ENCODE measurements around the gene TOMM7.

The TOMM7 gene

GRCh38 chr7:22822486-22823141 is at the start of gene TOMM7:
TOMM7 (minus strand) TSS chr7:22822849; CDS start chr7:22822779, 70 bp downstream.
- peaks cover 4% of the 10 kb centered on the region for H3K4me1 ChIP-seq (ENCODE audit: control insufficient read depth, insufficient read depth, low read length)
- H3K27ac ChIP-seq (ENCODE audit: low read depth, low read length): peak within 1 kb of the TSS; percentile 83
- H3K36me3 ChIP-seq (ENCODE audit: control insufficient read depth, insufficient read depth, low read length): no peaks in the 10 kb centered on the region
- H3K4me3 ChIP-seq (ENCODE audit: low read length): peak within 1 kb of the TSS; percentile 97
- no peaks in the 10 kb centered on the region for H3K27me3 ChIP-seq (ENCODE audit: control insufficient read depth, insufficient read depth, low read length)
- H3K9ac ChIP-seq (ENCODE audit: low read length): peak within 1 kb of the TSS; percentile 97

- no peaks in the 10 kb centered on the region for H3K27me3 ChIP-seq (ENCODE audit: control insufficient read depth, insufficient read depth, low read length)
- no peak overlapping the region for H3K4me3 ChIP-seq (ENCODE audit: low read length)
- no peak overlapping the region for H3K9ac ChIP-seq (ENCODE audit: low read length)
- H3K4me1 ChIP-seq (ENCODE audit: control insufficient read depth, insufficient read depth, low read length): no peaks in the 10 kb centered on the region
- H3K27ac ChIP-seq (ENCODE audit: low read depth, low read length): no peak overlapping the region
- H3K36me3 ChIP-seq (ENCODE audit: control insufficient read depth, insufficient read depth, low read length): no peaks in the 10 kb centered on the region
These were observed 49.6 kb upstream of the TOMM7 start for GRCh38 chr7:22872096-22872807.

GRCh38 chr7:22871661-22872060 is 49.0 kb upstream of the TOMM7 start:
- H3K9ac ChIP-seq (ENCODE audit: low read length): no peak overlapping the region
- no peak overlapping the region for H3K4me3 ChIP-seq (ENCODE audit: low read length)
- no peak overlapping the region for H3K27ac ChIP-seq (ENCODE audit: low read depth, low read length)
- H3K4me1 ChIP-seq (ENCODE audit: control insufficient read depth, insufficient read depth, low read length): no peaks in the 10 kb centered on the region
- H3K36me3 ChIP-seq (ENCODE audit: control insufficient read depth, insufficient read depth, low read length): no peaks in the 10 kb centered on the region
- no peaks in the 10 kb centered on the region for H3K27me3 ChIP-seq (ENCODE audit: control insufficient read depth, insufficient read depth, low read length)

- no peak overlapping the region for H3K27ac ChIP-seq (ENCODE audit: low read depth, low read length)
These were observed 45.9 kb upstream of the TOMM7 start for GRCh38 chr7:22868509-22868908.

GRCh38 chr7:22867589-22867988 is 44.9 kb upstream of the TOMM7 start:
- H3K9ac ChIP-seq (ENCODE audit: low read length): no peak overlapping the region
- no peaks in the 10 kb centered on the region for H3K27me3 ChIP-seq (ENCODE audit: control insufficient read depth, insufficient read depth, low read length)
- H3K27ac ChIP-seq (ENCODE audit: low read depth, low read length): peak overlapping the region; percentile 63
- H3K4me1 ChIP-seq (ENCODE audit: control insufficient read depth, insufficient read depth, low read length): no peaks in the 10 kb centered on the region
- no peak overlapping the region for H3K4me3 ChIP-seq (ENCODE audit: low read length)
- no peaks in the 10 kb centered on the region for H3K36me3 ChIP-seq (ENCODE audit: control insufficient read depth, insufficient read depth, low read length)

More at GRCh38 chr7:22868509-22868908, 45.9 kb upstream of the TOMM7 start:
- Histone ChIP-seq H3K4me1 (ENCODE audit: control insufficient read depth, insufficient read depth, low read length) (no peaks in the 10 kb centered on the region), H3K4me3 (ENCODE audit: low read length) (no peak overlapping the region), H3K9ac (ENCODE audit: low read length) (no peak overlapping the region), H3K36me3 (ENCODE audit: control insufficient read depth, insufficient read depth, low read length) (no peaks in the 10 kb centered on the region), H3K27me3 (ENCODE audit: control insufficient read depth, insufficient read depth, low read length) (no peaks in the 10 kb centered on the region)

- peak overlapping the region; percentile 63 for H3K27ac ChIP-seq (ENCODE audit: low read depth, low read length)
- H3K4me3 ChIP-seq (ENCODE audit: low read length): no peak overlapping the region
- no peaks in the 10 kb centered on the region for H3K36me3 ChIP-seq (ENCODE audit: control insufficient read depth, insufficient read depth, low read length)
- H3K9ac ChIP-seq (ENCODE audit: low read length): no peak overlapping the region
- no peaks in the 10 kb centered on the region for H3K27me3 ChIP-seq (ENCODE audit: control insufficient read depth, insufficient read depth, low read length)
- no peaks in the 10 kb centered on the region for H3K4me1 ChIP-seq (ENCODE audit: control insufficient read depth, insufficient read depth, low read length)
These were observed 44.4 kb upstream of the TOMM7 start for GRCh38 chr7:22867003-22867402.

GRCh38 chr7:22865602-22865960 is 42.9 kb upstream of the TOMM7 start:
- Histone ChIP-seq H3K27me3 (ENCODE audit: control insufficient read depth, insufficient read depth, low read length) (no peaks in the 10 kb centered on the region), H3K36me3 (ENCODE audit: control insufficient read depth, insufficient read depth, low read length) (no peaks in the 10 kb centered on the region), H3K4me1 (ENCODE audit: control insufficient read depth, insufficient read depth, low read length) (no peaks in the 10 kb centered on the region), H3K9ac (ENCODE audit: low read length) (no peak overlapping the region), H3K4me3 (ENCODE audit: low read length) (no peak overlapping the region), H3K27ac (ENCODE audit: low read depth, low read length) (no peak overlapping the region)

- no peak overlapping the region for H3K4me3 ChIP-seq (ENCODE audit: low read length)
- no peaks in the 10 kb centered on the region for H3K27me3 ChIP-seq (ENCODE audit: control insufficient read depth, insufficient read depth, low read length)
- H3K4me1 ChIP-seq (ENCODE audit: control insufficient read depth, insufficient read depth, low read length): no peaks in the 10 kb centered on the region
- no peak overlapping the region for H3K9ac ChIP-seq (ENCODE audit: low read length)
- no peaks in the 10 kb centered on the region for H3K36me3 ChIP-seq (ENCODE audit: control insufficient read depth, insufficient read depth, low read length)
- H3K27ac ChIP-seq (ENCODE audit: low read depth, low read length): no peak overlapping the region
These were observed 42.4 kb upstream of the TOMM7 start for GRCh38 chr7:22864855-22865601.

- H3K4me1 ChIP-seq (ENCODE audit: control insufficient read depth, insufficient read depth, low read length): peaks cover 4% of the 10 kb centered on the region
- H3K36me3 ChIP-seq (ENCODE audit: control insufficient read depth, insufficient read depth, low read length): no peaks in the 10 kb centered on the region
- H3K9ac ChIP-seq (ENCODE audit: low read length): no peak overlapping the region
- no peak overlapping the region for H3K27ac ChIP-seq (ENCODE audit: low read depth, low read length)
- H3K27me3 ChIP-seq (ENCODE audit: control insufficient read depth, insufficient read depth, low read length): no peaks in the 10 kb centered on the region
- H3K4me3 ChIP-seq (ENCODE audit: low read length): no peak overlapping the region
These were observed 41.7 kb upstream of the TOMM7 start for GRCh38 chr7:22864301-22864700.

- Histone ChIP-seq H3K4me1 (ENCODE audit: control insufficient read depth, insufficient read depth, low read length) (peaks cover 7% of the 10 kb centered on the region), H3K9ac (ENCODE audit: low read length) (no peak overlapping the region), H3K36me3 (ENCODE audit: control insufficient read depth, insufficient read depth, low read length) (peaks cover 2% of the 10 kb centered on the region), H3K27ac (ENCODE audit: low read depth, low read length) (no peak overlapping the region), H3K27me3 (ENCODE audit: control insufficient read depth, insufficient read depth, low read length) (no peaks in the 10 kb centered on the region), H3K4me3 (ENCODE audit: low read length) (no peak overlapping the region)
These were observed 40.7 kb upstream of the TOMM7 start for GRCh38 chr7:22863156-22863899.

- H3K27ac ChIP-seq (ENCODE audit: low read depth, low read length): no peak overlapping the region
- peaks cover 7% of the 10 kb centered on the region for H3K4me1 ChIP-seq (ENCODE audit: control insufficient read depth, insufficient read depth, low read length)
- H3K27me3 ChIP-seq (ENCODE audit: control insufficient read depth, insufficient read depth, low read length): no peaks in the 10 kb centered on the region
- no peak overlapping the region for H3K4me3 ChIP-seq (ENCODE audit: low read length)
- no peak overlapping the region for H3K9ac ChIP-seq (ENCODE audit: low read length)
- peaks cover 2% of the 10 kb centered on the region for H3K36me3 ChIP-seq (ENCODE audit: control insufficient read depth, insufficient read depth, low read length)
These were observed 38.9 kb upstream of the TOMM7 start for GRCh38 chr7:22861576-22861975.

Measured in rectal smooth muscle tissue (tissue), 1 donor.